ENCODE data around the gene IGFBP6.

GRCh38 chr12:53102883-53103807, 5.7 kb downstream of the IGFBP6 start, which contains the start of gene SOAT2:
- TF ChIP-seq GATA2 (IDR thresholded peaks at IDR 0.05; ENCODE audit: low read depth, low read length) (no peak), GATA3 (IDR thresholded peaks at IDR 0.05; ENCODE audit: low read depth, low read length) (no peak)

Measured in SH-SY5Y (cell line).